ENCODE measurements around the gene HDAC5. TPM values are rescaled to one million over a fixed set of nuclear protein-coding genes. Genes with fewer than 3 reads are reported as not detected.

The HDAC5 gene
- polyA plus RNA-seq, 1 of the 3 experiments (the other 2 are of a cell fraction): 19.0 TPM

DNA sequence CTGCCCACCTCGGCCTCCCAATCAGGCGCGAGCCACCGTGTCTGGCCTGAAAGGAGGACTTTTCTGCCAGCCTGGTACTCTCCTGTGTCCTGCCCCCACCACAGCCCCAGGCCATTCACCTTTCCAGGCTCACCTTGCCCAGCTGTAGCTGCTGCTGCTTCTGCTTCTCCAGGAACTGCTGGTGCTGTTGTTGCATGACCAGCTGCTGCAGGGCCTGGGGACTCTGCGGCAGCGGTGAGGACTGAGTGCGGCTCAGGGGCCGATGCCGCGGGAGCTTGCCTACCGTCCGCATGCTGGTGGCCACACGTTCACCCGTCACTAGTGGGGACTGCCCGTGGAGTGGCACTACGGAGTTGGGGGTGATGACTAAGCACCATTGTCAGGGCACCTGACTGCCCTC, 35.2 kb downstream of the HDAC5 start:
- Histone ChIP-seq H3K27ac (ENCODE audit: low read depth in 2 of 2, low read length in 1 of 2) (no peak overlapping the region), H3K4me2 (no peak overlapping the region), H3K36me3 (replicated peaks in 1 of 2; ENCODE audit: control insufficient read depth in 1 of 2, insufficient read depth in 2 of 2, low read length in 1 of 2) (peaks cover 4 to 15% of the 10 kb centered on the region in 2 experiments), H4K20me1 (ENCODE audit: insufficient read depth) (no peaks in the 10 kb centered on the region), H3K27me3 (ENCODE audit: insufficient read depth) (no peaks in the 10 kb centered on the region), H3K79me2 (ENCODE audit: insufficient read depth) (no peaks in the 10 kb centered on the region), H3K9me2 (no peaks in the 10 kb centered on the region), H3K9me3 (no peaks in the 10 kb centered on the region), H3K4me3 (ENCODE audit: low read depth in 2 of 2, low read length in 1 of 2) (no peak overlapping the region), H3K9ac (no peak overlapping the region), H3K4me1 (ENCODE audit: control insufficient read depth in 1 of 2, insufficient read depth in 2 of 2, low read depth in 1 of 2, low read length in 1 of 2) (peaks cover 12 to 15% of the 10 kb centered on the region in 2 experiments; a peak in 3 of 4 replicates), H3F3A (replicated peaks; ENCODE audit: insufficient read depth) (peaks cover 20% of the 10 kb centered on the region), H2AFZ (ENCODE audit: low read depth) (no peak overlapping the region)
- ChIA-PET CTCF (interaction anchor here (1.0 to 4.3 kb wide), 7 partner anchors 9 to 82 kb away, joined by 3 to 23 read pairs (median 5); partner anchors contain the start of gene ASB16), POLR2A (interaction anchor here (0.6 kb wide), 1 partner anchor 27 kb away, joined by 3 read pairs; no protein-coding TSS in a partner anchor)
- DNase-seq: no peak
- no peak for TF ChIP-seq MEF2A (IDR thresholded peaks at IDR 0.05; ENCODE audit: borderline replicate concordance, low read depth)
- no peak for TF ChIP-seq REST (IDR thresholded peaks at IDR 0.05; ENCODE audit: low read depth, low read length)
- no peak for TF ChIP-seq SIN3A (IDR thresholded peaks at IDR 0.05; ENCODE audit: borderline replicate concordance, low read depth, low read length)
- no peak for TF ChIP-seq RXRA (IDR thresholded peaks at IDR 0.05; ENCODE audit: borderline replicate concordance, low read depth)
- no peak for TF ChIP-seq CTCF (IDR thresholded peaks at IDR 0.05)
- no peak for TF ChIP-seq RFX5 (IDR thresholded peaks at IDR 0.05; ENCODE audit: low read length)
- no peak for TF ChIP-seq RCOR1 (IDR thresholded peaks at IDR 0.05; ENCODE audit: low read length)
- 97% methylated on average over 16 of the region's 16 CpGs for WGBS (ENCODE audit: low lambda C conversion rate)

DNA sequence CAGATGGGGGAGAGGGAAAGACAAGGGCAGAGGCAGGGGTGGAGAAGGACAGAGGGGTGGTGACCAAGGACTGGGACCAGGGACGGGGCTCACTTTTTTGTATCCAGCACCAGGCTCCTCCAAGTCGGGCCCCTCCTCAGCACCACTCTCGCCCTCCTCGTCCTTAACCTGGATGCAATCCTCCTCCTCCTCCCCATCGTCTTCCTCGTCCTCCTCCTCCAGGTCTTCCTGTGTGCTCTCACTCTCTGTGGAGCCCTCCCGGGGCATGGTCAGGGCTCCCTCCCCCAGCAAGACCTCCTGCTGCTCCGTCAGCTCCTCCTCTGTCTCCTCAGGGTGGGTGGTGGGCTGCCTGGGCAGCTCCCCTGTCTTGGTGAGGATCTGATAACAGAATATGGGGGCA, 36.1 kb downstream of the HDAC5 start:
- Histone ChIP-seq H3K27ac (ENCODE audit: low read depth in 2 of 2, low read length in 1 of 2) (peak overlapping the region; percentile 24 to 63; a peak in 3 of 4 replicates), H3K4me3 (ENCODE audit: low read depth in 2 of 2, low read length in 1 of 2) (no peak overlapping the region), H3K4me2 (peak overlapping the region; percentile 79), H3K9me2 (no peaks in the 10 kb centered on the region), H4K20me1 (ENCODE audit: insufficient read depth) (no peaks in the 10 kb centered on the region), H3K4me1 (ENCODE audit: control insufficient read depth in 1 of 2, insufficient read depth in 2 of 2, low read depth in 1 of 2, low read length in 1 of 2) (peaks cover 12 to 15% of the 10 kb centered on the region in 2 experiments; a peak in 3 of 4 replicates), H3F3A (replicated peaks; ENCODE audit: insufficient read depth) (peaks cover 20% of the 10 kb centered on the region), H3K79me2 (ENCODE audit: insufficient read depth) (no peaks in the 10 kb centered on the region), H3K9me3 (no peaks in the 10 kb centered on the region), H3K36me3 (replicated peaks in 1 of 2; ENCODE audit: control insufficient read depth in 1 of 2, insufficient read depth in 2 of 2, low read length in 1 of 2) (peaks cover 4 to 13% of the 10 kb centered on the region in 2 experiments), H3K9ac (peak overlapping the region; percentile 42; the same call in 1 of the 2 replicates), H2AFZ (ENCODE audit: low read depth) (no peak overlapping the region), H3K27me3 (ENCODE audit: insufficient read depth) (no peaks in the 10 kb centered on the region)
- TF ChIP-seq TAF1 (IDR thresholded peaks at IDR 0.05; ENCODE audit: borderline replicate concordance, low read depth, low read length) (no peak), FOSL2 (IDR thresholded peaks at IDR 0.05; ENCODE audit: borderline replicate concordance, low read depth) (no peak), TCF12 (IDR thresholded peaks at IDR 0.05) (no peak), MXI1 (IDR thresholded peaks at IDR 0.05; ENCODE audit: low read depth, low read length) (no peak), ELF1 (IDR thresholded peaks at IDR 0.05) (no peak), RXRA (IDR thresholded peaks at IDR 0.05; ENCODE audit: borderline replicate concordance, low read depth) (no peak)
- TF ChIP-seq, protein P1, sequence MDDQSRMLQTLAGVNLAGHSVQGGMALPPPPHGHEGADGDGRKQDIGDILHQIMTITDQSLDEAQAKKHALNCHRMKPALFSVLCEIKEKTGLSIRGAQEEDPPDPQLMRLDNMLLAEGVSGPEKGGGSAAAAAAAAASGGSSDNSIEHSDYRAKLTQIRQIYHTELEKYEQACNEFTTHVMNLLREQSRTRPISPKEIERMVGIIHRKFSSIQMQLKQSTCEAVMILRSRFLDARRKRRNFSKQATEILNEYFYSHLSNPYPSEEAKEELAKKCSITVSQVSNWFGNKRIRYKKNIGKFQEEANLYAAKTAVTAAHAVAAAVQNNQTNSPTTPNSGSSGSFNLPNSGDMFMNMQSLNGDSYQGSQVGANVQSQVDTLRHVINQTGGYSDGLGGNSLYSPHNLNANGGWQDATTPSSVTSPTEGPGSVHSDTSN (IDR thresholded peaks at IDR 0.05): no peak
- DNase-seq: no peak
- ChIA-PET POLR2A (interaction anchor here (0.7 to 1.1 kb wide), 2 partner anchors 8 to 12 kb away, joined by 3 read pairs; no protein-coding TSS in a partner anchor), CTCF (interaction anchor here (0.7 to 4.3 kb wide), 8 partner anchors 9 to 178 kb away, joined by 3 to 23 read pairs (median 4); partner anchors contain the start of gene G6PC3)
- 74% methylated on average over 7 of the region's 8 CpGs for WGBS (ENCODE audit: low lambda C conversion rate)
